Activated CD4-positive, alpha-beta T cell treated with anti-CD3 and anti-CD28 coated beads, Interleukin-2, amount 50 U/mL, for 48 hours (primary cell): ENCODE results near the gene FARSB.
"Not testable (repeated sequence)": the region's sequence is repeated elsewhere in the genome, so short reads cannot be mapped to it uniquely, and the experiment has no call there.

Source experiments
- DNase-seq, 2 experiments: peaks; one replicate each; pipeline ENCODE4 v3.0.0-alpha.2; 2020

Gene FARSB

DNA sequence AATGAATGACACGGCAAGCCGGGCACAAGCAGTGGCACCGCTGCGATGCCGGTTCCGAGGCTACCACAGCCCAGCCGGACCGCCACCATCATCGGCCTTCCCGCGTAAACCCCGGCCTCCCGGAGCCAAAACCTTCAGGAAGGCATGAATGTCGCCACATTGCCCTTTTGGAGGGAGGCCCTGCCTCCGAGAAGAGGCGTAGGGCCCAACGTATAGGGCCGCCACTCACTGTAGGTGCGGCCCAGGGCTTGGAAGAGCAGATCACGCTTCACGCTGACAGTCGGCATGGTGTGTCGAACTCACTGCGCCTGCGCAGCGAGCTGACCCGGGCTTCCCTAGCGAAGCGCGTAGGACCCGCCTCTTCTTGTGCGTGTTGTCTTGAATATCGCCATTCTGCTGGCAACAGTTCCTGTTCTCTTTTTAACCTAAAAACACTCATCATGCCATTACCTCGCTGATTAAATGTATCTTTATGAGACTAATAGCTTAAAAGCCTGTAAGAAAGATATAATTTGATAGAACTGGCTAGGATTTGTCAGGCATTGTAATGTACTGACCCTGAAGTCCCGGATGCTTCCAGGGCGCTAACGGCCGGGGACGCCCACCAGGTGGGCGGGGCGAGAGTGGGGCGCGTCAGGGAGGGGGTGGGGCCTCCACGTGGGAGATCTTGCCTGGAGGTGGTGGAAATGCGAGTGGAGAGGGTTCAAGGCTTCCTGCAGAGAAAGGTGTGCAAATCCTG is at the start of gene FARSB:
FARSB (minus strand) TSS at position 306 of the 739 bp plus-strand sequence; CDS start at position 287, 19 bp downstream.
- DNase-seq, result peak; percentile 89 to 91

DNA sequence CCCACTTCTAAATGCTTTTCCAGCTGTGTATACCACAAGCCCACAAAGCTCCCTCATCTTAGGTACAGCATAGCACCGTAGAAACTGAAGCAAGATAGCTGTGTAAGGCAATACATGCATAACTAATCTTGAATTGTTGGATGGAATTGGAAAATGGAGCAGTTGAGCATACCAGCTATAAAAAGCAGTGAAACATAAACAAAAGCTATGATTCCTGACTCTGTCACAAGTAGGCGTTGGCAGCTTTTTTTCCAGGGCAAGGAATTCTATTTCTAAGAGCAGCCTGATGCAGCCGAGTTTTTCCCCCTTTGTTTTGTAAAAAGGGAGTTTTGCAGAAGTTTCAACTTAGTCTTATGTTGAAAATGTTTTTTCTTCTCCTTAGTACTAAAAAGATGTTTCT is 48.0 kb upstream of the FARSB start:
- no peak for DNase-seq

DNA sequence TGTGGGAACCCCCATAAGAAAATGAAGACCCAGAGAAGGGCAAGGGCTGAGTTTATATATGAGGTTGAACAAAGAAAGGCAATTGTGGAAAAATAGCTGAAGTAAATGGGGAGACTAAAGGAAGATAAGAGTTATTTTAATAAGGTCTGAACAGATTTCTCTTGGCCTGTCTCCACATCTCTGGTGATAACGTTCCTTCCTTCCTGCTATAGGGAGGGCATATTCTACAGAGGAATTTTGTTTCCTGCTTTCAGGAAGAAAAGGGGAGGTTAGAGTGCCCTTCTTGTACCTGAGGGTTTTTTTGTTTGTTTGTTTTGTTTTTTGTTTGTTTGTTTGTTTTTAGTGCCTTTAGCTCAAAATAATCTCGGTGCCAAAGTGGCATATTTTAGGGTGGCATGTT is 47.2 kb upstream of the FARSB start:
- no peak for DNase-seq

DNA sequence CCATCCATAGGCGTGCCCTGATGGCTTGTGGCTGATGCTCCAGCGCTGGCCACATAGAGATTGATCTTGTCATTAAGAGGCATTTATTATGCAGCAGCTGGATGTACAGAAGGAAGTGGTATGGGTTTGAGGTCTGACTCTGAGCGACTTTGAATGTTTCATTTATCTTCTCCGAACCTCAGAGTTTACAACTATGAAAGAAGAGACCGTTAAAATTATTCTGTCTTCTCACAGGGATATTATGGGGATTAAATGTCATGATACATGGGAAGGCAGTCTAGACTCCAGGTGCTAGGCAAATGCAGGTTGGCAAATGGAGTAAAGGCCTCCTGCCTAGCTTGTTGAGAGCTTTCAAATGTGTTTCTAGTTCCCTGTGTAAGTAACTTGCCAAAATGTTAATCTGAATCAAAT is 45.8 kb upstream of the FARSB start:
- no peak for DNase-seq

DNA sequence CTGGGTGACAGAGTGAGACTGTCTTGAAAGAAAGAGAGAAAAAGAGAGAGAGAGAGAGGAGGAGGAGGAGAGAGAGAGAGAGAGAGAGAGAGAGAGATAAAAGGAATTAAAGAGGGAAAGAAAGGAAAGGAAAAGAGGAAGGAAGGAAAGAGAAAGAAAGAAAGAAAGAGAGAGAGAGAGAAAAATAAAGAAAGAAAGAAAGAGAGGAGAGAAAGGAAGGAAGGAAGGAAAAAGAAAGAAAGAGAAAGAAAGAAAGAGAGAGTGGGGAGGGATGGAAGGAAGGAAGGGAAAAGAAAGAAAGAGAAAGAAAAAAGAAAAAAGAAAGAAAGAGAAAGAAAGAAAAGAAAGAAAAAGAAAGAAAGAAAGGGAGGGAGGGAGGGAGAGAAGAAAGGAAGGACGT is 45.3 kb upstream of the FARSB start:
- DNase-seq, result no peak

DNA sequence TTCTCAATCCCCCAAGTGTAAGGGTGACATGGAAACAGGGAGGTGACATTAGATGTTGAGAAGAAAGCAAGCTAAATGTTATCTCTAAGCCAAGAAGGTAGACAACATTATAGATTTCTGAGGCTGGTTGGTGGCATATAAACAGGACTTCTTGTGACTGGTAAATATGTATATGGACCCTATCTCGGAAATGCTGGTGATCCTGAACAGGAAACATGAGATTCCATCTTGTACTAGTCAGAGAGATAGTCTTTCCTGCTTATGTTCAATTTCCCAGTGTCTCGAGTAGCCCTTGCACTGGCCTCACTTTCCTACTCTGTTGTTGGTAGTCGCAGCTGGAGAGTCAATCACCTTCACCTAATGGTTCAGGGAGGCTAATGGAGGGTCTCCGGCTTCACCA is 42.4 kb upstream of the FARSB start:
- DNase-seq, result no peak

DNA sequence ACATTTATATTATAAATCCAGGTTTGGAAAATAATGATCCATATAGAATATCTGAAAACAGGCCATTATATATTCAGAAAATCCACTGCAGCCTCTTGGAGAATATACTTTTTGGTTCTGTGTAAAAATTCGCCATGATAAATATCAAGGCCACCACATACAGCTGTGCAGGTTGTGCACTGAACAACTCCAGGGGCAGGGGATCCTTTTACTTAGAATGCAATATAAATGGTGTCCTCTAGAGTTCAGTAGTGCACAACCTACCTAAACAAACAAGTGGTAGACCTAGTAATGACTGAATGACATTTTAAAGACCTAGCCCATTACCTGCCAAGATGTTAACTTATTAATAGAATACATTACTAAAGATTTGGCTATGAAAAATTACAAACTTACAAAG is 37.9 kb upstream of the FARSB start:
- no peak for DNase-seq

DNA sequence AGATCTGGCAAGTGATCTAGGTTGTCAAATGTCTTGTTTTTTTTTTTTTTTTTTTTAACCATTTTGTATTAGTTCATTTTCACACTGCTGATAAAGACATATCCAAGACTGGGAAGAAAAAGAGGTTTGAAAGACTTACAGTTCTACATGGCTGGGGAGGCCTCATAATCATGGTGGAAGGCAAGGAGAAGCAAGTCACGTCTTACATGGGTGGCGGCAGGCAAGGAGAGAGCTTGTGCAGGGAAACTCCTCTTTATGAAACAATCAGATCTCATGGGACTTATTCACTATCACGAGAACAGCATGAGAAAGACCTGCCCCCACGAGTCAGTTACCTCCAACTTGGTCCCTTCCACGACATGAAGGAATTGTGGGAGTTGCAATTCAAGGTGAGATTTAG is 37.5 kb upstream of the FARSB start:
- DNase-seq, result not testable (repeated sequence)

DNA sequence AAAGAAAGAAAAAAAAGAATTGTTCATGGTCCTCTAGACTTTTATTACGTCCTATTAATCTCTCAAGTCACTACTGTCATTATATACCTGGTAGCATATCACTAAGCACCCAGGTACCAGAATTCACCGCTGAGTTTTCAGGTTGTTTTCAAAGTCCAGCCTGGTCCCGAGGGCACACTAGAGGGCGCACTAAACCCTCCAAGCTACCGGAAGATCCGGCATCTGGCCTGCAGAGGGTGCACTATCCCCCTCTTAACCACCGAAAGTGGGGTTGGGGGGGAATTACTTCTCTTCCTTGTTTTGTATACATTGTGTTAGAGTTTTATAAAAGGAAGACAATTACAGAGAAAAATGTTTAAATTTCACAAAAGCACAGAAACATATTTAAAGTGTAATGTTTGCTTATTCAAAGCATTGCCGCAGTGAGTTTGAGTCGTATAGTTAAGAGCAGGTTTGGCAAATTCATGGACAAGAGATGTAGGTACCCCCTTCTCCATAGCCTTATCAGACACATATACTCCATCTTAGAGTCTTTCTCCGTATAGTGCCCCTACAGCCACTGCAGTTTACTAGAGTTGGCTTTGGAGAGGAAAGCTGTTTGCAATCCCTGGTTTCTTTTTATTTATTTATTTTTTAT is 34.8 kb upstream of the FARSB start:
- DNase-seq, result peak; percentile 75 to 84

DNA sequence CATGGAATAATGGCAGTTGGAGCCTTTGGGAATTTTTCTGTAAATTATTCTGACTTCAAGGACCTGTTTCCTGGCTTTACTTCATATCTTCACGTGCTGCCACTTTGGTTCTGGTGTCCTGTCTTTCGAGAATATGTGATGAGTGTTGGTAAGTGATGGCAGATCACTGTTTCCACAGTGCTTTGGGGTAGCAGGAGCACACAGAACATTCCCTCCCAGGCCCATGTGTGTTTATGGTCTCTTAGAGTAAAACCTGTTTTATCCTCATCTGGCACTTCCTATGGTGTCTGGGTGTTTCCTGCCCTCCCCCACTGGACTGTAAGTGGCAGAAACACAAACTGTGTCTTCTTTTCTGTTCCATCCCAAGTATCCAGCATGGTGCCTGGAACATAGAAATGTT is 33.4 kb upstream of the FARSB start:
- no peak for DNase-seq

DNA sequence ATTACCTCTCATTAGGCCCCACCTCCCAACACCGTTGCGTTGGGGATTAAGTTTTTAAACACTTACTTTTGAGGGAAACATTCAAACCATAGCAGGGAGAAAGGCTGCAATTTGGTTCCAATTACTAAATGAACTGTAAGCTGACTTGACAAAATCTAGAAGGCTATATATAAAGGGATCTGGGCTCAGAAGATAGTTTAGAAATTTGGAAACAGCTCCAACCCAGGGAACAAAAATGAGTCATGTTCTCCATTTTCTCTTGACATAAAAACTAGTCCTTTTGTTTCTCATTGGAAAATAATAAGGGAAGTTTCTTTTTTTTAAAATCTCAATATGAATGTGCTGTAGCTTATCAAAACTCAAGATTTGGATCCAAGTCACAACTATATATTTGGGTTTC is 33.0 kb upstream of the FARSB start:
- DNase-seq, result no peak

DNA sequence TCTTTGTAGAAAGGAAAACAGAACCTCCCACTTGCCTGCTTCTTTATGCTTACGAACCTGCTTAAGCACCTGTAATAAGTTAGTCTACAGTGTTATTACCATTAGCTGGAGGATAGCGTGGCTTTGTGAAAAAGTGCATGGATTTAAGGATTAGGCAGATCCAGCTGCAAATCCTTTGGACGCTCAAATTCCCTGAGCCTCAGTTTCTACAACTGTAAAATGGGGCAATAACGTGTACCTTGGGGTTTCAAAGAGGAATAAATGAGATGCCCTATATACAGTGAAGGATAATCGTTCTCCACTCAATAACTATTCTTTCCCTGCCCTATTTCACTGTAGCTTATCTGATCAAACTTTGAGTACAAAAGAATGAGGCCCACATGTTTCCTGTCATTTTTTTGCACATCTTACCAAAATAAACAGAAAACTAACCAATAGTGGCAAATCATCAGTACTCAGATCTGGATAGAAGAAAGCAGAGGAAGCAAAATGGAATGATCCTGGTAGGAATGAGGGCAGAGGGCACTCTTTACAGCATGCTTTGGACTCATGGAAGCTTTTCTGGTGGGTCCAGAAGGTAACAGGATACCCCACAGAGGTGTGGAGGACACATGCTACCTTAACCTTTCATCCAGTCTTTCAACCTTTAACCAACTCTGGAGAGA is 30.3 kb upstream of the FARSB start:
- no peak for DNase-seq

DNA sequence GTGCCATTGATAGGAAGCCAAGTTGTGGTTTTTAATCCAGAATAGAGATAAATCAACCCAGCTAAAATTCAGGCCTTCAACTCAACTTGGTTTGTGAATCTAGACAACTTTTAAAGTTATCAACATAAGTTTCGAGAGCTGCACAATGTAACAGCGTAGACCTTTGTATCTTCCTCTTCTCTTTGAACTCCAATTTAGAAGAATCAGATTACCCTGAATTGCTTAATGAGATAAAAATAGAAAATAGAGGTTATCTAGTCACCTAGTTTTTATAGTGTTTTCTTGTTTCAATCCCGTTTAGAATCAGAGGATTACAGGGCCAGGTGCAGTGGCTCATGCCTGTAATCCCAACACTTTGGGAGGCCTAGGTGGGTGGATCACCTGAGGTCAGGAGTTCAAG is 27.9 kb upstream of the FARSB start:
- DNase-seq, result no peak

DNA sequence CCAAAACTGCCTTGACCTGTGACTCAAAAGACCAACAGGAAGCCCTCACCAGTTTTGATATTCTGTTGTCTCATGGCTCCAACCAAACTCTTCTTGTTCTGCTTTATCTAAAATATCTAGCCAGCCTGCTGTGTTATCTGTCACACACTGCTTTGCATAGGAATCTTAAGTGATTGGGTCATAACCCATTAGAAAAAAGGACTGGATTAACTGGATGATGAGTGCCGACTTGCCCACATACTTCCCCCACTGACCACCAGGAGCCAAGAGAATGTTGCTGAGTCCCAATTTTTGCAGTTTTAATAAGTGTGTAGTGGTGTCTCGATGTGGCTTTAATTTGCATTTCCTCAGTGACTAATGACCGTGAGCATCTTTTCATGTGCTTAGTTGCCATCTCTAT is 22.1 kb upstream of the FARSB start:
- no peak for DNase-seq

DNA sequence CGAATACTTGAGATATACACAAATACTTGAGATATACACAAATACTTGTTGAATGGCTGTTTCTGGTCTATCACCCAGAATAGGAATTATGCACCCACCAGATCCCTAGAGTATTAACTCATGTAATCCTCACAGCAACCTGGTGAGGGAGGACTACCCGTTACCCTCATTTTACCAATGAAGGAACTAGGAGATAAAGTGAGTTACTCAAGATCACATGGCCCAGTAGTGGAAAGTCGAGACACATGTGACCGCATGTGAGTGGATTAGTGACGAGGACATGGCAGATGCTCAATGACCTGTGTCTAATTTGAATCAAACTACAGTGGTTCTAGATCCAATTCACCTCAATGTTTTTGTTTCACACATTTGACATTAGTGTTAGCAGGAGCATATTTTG is 18.0 kb upstream of the FARSB start:
- DNase-seq, result no peak

DNA sequence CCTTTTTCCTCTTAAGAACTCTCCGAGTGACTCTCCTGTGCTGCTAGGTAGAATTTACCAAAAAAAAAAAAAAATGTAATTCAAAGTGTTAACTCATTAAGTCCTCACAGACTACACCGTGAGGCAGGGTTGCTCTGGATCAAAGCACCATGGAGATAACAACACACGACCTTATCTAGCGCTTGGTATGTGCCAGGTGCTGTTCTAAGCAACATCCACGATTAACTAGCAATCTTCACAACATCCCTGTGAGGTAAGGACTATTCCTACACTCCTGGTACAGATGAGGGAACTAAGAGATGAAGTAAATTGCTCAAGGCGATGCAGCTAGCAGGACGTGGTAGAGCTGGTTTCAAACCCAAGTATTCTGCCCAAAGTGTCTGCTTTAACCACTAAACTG is 17.4 kb upstream of the FARSB start:
- no peak for DNase-seq

DNA sequence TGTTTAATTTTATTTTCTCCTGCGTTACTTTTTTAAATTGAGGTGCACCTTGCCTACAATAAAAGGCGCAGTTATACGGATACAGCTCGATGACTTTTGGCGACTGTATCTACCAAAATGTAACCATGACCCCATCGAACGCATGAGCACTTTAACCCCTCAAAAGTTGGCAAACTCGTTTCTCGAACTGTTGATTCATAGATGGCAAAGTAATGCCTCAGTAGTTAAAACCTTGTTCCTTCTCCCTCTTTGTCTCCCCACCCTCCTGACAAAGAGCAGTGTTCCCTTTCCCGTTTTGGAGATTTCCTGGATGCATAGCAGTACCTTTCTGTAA is 16.1 kb upstream of the FARSB start:
- no peak for DNase-seq

DNA sequence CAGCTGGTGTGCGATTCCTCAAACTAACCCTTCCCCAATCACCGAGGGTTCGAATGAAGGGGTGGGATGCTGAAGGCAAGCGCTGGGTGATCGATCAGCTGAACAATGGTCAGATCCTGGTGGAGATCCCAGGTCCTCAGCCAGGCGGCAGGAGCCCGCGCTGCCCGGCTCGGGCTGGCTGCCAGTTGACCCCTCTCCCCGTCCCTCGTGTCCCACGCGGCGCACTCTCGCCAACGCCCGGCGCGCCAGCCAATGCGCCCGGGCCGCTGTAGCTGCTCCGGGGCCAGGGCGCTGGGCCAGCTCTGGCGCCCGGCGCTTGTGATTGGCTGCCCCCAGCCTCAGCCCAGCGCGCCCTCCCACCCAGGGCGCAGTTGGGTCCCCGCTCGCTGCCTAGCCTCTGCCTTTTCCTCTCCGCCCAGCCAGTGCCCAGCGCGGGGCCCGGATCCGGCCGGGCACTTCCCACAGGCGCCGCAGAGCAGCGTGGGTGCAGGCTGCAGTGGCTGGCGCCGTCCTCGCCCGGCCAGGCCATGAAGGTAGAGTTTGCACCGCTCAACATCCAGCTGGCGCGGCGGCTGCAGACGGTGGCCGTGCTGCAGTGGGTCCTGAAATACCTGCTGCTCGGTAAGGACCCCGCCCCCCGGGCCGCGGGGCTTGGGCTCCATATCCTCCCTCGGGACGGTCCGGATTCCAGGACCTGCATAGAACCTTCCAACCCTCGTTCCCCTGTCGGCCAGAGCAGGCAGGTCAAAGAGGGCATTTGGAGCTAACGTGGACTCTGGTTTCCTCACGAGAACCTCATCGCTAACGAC is 15.6 kb upstream of the FARSB start, which contains the start of gene MOGAT1:
MOGAT1 (plus strand) TSS at position 400 of the 809 bp plus-strand sequence; CDS start at position 528, 128 bp downstream.
- no peak for DNase-seq

DNA sequence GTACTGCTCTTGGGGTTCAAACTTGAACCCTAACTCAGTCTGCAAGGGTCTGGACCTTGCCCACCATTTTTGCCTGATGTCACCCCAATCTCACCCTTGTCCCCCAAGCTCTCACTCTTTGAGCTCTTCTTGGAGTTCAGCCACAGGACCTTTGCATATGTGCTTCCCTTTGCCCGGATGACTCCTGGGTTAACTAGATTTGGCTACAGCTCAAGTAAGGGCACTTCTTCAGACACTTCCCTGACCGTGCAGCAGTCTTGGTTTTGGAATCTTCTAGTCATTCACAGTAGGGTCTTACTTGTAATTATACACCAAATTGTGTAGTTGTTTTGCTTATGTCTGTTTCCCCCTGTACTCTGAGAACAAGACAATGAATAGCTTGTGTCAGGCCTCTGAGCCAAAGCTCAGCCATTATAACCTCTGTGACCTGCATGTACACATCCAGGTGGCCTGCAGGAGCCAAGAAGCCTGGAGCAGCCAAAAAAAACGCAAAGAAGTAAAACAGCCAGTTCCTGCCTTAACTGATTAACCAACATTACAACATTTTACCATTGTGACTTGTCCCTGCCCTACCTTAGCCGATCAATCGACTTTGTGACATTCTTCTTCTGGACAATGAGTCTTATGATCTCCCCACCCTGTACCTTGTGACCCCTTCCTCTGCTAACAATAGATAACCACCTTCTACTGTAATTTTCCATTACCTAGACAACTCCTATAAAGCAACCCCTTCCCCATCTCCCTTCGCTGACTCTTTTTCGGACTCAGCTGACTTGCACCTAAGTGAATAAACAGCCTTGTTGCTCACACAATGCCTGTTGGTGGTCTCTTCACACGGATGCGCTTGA is 14.5 kb upstream of the FARSB start:
- no peak for DNase-seq

DNA sequence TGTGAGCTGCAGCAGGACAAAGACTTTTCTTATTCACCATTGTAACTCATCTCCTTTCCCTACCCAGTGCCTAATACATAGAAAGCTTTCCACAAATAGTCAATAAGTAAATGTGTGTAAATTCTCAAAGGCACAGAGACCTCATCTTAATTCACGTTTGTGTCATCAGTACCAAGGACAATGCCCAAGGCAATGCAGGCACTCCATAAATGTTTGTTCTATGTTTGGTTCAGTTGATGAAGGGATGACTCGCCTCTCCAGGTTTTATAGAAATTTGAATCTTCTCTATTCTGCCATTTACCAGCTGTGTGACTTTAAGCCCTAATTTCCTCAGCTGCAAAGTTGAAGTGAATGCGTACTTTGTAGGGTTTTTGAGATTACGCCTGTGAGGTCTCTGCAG is 13.5 kb upstream of the FARSB start:
- DNase-seq, result no peak

DNA sequence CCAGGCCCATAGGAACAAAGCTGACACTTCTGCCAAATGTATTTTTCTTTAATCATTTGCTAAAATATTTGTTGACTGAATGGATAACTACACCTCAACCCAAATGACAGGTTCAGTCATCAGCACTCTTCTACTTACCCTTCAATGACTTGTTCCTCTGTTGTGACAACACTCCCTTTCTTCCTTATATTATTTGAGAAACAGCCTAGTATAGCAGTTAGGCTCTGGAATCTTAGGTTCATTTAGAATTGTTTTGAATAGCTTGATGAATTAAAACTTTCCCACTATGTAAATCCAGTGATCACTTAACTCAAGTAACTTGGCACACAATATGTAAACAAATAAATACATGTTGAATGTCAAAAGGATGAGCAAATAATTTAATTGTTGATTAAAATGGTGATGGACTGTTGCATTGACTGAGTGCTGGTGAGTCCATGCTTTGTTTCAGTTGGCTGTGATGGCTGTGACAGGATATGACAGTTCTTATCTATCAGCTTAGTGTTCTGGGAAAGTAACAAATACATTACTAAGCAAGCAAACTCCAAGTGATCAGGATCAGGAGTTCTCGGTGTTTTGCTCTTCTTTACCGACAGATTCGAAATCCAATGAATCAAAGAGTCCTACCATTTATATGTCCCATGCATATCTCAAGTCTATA is 12.7 kb upstream of the FARSB start:
- no peak for DNase-seq

DNA sequence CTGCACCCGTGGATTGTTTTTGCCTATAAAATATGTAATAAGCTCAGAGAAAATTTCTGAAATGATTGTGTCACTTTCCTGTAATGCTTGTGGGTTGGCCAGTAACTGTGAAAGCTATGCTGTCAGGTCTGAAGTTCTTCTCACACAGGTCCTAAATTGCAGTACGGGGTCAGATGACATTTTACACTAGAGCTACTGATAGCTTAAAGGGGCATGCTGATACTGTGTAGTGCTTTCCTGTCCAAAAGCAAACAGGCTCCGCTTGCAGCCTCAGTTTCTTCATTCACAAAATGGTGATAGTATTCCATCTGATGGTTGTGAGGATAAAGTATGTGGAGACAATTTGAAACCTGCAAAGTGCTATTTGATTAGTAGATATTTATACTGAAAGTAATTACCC is 7.6 kb upstream of the FARSB start:
- no peak for DNase-seq
